GM08714 (cell line): ENCODE data around the gene MKLN1.
"Not testable (repeated sequence)": the region's sequence is repeated elsewhere in the genome, so short reads cannot be mapped to it uniquely, and the experiment has no call there.

Experiments used
- H3K4me3 ChIP-seq: fragments of 200-500 bp; sonication (Bioruptor generic); 2 replicates; pipeline ENCODE4 v1.5.1; 2014; ENCODE audit warnings: mild to moderate bottlenecking, low read length, inconsistent platforms
- ZNF274 ChIP-seq: IDR thresholded peaks from 2 replicates; pipeline ENCODE4 v1.6.1; 2012; ENCODE audit warnings: mild to moderate bottlenecking, low read depth, low read length

MKLN1 gene

GRCh38 chr7:131506597-131506996 lies 178.9 kb downstream of the MKLN1 start:
- no peak overlapping the region for H3K4me3 ChIP-seq
- TF ChIP-seq ZNF274: no peak

DNA sequence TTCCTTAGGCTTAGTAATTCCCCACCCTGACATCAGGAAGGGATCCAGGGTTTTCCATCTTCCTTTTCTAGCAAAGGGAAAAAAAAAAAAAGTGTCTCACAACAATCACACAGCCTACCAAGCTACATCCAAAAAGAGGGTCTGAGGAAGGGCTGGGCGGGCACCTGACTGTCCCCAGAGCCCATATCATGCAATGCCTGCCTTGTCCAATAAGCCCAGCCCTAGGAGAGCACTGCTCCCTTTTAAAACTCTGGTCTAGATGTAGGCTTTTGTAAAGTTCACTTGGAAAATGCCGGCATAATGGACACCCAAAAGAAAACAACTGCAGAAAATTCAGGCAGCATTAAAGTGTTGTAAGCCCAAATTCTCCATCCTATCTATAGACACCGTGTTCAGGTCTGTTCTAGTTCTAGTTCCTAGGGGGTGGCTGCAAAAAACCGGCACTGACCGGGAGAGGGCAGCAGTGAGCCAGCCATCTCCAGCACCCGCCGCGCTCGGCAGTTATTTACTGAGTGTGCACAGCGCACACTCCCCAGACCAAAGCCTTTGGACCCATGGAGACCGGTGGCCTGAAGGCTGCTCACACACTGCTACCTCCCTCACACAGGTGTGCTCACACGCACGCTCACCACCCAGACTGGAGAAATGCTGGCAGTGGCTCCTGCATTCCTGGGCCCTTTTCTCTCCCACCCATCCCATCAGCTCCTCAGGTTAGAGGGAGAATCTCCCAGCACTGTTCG lies 180.1 kb downstream of the MKLN1 start:
- H3K4me3 ChIP-seq: no peak overlapping the region
- no peak for TF ChIP-seq ZNF274

DNA sequence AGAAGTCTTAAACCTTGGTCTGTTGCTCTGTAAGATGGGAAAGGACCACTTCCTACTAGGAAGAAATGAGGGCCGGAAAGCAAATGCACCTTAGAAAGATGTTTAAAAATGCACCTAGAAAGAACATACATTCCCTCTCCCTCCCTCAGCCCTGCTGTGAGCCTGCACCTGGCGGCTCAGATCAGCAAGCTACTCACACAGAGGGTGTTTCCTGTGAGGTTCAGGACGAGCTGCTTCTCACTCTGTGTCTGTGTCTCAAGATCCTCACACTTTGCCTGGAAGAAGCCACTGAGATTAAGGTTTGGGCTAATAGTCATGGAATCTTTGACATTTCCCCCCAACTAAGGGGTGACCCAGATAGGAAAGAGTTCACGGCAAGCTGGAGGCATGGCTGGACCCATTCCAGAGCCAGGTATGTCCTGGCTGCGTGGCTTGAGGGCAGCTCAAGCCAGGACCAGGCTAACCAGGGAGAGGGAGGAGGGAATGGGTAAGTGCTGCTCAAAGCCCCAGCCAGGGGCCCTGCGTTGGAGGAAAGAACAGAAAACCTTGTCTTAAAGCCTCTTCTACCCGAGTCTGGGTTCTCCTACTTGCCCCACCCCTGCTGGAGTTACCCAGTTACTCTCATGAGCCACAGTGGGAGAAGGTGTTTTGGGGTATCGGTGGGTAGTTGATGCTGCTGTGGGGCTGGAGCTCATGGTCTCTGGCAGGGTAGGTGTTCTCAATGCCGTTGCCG lies 181.2 kb downstream of the MKLN1 start:
- no peak for TF ChIP-seq ZNF274
- H3K4me3 ChIP-seq: no peak overlapping the region

- H3K4me3 ChIP-seq: no peak overlapping the region
- no peak for TF ChIP-seq ZNF274
These were observed 182.1 kb downstream of the MKLN1 start for GRCh38 chr7:131509781-131510180.

DNA sequence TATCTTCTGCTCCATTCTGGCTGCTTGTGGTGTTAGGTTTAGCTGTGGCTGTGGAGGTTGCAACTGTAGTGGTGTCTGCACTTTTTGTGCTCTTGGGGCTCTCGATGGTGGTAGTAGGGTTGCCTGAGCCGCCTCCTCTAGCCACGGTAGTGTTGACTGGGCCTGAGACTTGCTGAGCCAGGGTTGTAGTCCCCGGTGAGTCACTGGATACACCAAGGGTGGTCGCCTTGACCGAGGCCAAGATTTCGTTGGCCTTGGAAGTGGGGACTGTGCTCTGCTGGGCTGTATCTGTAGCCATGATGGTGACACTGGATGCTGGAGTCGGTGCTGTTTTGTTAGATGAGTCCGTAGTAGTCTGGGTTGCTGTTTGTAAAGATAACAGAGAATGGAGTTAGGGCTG lies 183.4 kb downstream of the MKLN1 start:
- no peak overlapping the region for H3K4me3 ChIP-seq
- no peak for TF ChIP-seq ZNF274

GRCh38 chr7:131511774-131512535 lies 184.3 kb downstream of the MKLN1 start:
- no peak for TF ChIP-seq ZNF274
- no peak overlapping the region for H3K4me3 ChIP-seq

DNA sequence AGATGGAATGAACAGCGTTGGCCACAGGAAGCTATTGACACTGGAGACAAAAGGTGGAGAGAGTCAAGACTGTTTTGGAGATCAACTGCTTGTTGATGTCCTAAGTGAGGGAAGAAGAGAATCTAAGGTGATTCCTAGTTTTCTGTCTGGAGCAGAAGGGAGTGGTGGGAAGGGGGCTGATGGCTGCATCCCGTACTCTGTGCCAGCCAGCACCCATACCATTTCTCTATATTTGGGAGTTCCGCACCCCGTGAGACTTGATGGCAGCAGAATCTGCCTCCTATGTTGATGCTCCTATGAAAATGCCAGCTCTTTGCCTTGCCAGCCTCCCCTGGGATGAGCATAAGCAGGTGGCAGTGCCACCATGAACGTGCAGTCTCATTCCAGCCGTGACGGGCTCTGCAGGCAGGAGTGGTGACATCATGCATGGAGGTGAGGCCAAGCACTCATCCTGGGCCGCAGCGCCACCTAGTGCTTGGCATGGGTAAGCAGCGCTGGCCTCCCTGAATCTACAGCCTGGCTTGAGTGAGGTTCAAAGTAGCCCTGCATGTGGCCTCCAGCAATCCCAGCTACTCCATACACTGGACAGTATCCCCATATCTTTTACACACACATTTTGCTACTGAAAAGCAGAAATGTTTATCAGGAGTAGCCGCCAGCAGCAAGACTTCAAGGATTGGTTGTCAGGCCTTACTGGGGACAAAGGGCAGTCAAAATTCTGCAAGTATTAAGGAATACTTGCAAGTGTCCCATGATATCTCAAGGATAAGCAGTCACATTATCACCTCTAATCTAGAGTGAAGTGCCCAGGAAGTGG lies 185.8 kb downstream of the MKLN1 start:
- no peak for TF ChIP-seq ZNF274
- no peak overlapping the region for H3K4me3 ChIP-seq

GRCh38 chr7:131515471-131515870 lies 187.8 kb downstream of the MKLN1 start:
- not testable (repeated sequence) for H3K4me3 ChIP-seq

DNA sequence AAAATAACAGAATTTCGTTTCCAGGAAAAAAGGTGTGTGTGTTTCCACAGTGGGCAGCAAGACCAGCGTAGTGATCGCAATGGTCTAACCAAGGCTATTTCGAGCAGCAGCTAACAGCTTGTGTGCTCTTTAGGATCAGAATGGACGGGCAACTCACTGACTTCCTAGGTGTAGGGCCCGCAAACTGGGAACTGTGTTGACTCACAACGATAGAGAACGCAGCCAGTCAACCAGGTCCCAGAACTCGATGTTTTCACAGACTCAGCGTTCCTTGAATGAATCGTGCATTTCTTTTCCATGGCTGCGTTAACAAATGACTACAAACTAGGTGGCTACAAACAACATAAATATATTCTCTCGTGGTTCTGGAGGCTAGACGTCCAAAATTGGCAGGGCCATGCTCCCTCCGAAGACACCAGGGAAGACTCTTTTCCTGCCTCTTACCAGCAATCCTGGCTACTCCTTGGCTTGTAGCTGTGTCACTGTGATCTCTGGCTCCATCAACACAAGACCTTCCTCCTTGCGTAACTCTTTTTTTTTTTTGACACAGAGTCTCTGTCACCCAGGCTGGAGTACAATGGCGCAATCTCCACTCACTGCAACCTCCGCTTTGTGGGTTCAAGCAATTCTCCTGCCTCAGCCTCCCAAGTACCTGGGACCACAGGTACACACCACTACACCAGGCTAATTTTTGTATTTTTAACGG lies 189.7 kb downstream of the MKLN1 start:
- TF ChIP-seq ZNF274: no peak

DNA sequence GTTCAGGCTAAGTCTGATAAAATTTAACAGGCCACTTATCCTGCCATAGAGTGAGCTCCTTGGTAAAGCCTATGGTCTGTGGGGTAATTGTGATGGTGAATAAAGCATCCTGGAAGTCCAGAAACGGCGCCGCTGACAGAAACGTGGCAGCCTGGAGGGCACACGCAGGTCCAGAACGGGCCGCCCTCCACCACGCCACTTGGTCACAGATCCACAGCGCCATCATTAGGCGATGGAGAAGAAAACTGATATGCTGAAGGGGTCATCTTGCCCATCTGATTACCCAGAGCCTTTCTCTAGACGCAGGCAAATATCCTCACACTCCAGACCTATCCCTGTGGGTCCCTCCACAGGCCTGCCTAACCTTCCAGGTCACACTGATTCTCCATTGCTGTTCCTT lies 190.9 kb downstream of the MKLN1 start:
- H3K4me3 ChIP-seq: no peak overlapping the region
- TF ChIP-seq ZNF274: no peak

More for the DNA sequence above, 189.7 kb downstream of the MKLN1 start:
- no peak overlapping the region for H3K4me3 ChIP-seq

GRCh38 chr7:131521651-131522163 lies 194.0 kb downstream of the MKLN1 start:
- H3K4me3 ChIP-seq: no peak overlapping the region
- no peak for TF ChIP-seq ZNF274

- no peak overlapping the region for H3K4me3 ChIP-seq
- no peak for TF ChIP-seq ZNF274
These were observed 194.8 kb downstream of the MKLN1 start for GRCh38 chr7:131522325-131522930.

DNA sequence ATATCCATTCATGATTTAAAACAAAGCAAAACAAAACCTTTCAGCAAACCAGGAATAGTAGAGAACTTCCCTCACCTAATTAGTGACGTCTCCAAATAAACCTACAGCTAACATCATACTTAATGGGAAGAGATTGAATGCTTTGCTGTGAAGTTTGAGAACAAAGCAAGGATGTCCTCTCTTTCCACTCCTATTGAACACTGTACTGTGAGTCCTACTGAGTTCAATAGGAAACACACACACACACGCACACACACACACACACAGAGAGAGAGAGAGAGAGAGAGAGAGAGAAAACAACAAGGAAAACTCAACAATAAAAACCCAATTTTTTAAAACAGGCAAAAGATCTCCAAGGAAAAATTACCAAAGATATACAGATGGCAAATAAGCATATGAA lies 196.4 kb downstream of the MKLN1 start:
- no peak overlapping the region for H3K4me3 ChIP-seq

DNA sequence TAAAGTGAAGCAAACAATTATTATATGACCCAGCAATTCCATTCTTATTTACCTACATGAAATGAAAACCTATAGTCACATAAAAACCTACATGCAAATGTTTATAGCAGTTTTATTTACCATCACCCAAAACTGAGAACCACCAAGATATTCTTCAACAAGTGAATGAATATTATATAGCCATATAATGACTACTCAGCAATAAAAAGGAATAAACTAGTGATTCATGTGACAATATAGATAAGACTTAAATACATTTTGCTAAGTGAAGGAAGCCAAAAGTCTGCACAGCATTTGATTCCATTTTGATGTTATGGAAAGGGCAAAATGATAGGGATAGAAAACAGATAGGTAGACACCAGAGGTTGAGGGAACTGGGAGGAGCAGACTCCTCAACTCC lies 197.0 kb downstream of the MKLN1 start:
- no peak overlapping the region for H3K4me3 ChIP-seq
- TF ChIP-seq ZNF274: no peak

More for the DNA sequence above, 196.4 kb downstream of the MKLN1 start:
- TF ChIP-seq ZNF274: no peak
